ENCODE measurements around the gene GDF10.

GDF10 gene

GRCh38 chr10:47296156-47296894 lies 3.7 kb upstream of the GDF10 start:
- no peak for DNase-seq

DNA sequence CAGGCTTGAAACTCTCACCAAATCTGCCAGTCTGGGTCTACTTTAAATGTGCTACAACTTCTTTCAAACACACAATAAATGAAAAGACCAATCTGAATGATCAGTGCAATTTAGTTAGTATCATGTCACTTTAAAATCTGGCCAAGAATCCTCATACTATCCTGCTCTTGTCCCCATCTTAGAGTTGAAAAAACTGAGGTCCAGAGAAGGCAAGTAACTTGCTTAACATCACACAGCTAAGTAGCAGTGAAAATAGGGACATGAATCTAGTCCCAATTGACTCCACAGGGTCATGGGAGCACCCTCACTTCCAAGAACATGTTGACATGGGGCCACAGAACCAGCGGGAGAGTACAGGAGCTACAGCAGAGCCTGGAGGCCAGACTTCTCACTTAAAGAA lies 3.1 kb upstream of the GDF10 start:
- DNase-seq = no peak

DNA sequence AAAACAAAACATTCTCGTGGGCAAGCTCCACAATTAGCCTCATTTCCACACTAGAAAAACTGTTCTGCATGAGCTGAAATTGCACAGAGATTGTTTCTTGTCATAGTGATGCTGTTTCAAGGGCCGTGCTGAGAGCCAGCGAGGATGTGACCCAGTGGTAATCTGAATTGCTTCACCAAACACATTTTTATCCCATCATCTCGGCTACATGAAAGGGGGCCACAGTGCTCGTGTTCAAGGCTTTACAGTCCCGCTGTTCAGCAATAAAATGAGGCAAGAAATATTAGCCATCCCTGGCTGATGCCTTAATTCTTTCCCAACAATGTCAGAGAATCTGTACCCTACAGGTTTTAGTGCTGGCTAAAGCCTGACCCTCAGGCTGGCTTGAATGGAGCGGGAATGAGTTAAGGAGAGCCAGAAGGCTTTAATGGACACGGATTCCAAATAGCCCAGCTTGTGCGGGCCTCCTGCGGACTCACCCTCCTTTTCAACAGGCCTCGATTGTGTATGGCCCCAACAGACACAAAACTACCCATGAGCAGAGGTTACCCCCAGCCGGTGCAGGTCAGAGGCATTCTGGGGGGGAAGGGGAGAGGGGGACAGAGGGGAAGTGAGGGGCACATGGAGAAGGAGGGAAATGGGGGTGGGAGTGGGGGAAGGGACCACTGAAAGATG lies 2.0 kb upstream of the GDF10 start:
- DNase-seq = no peak

GRCh38 chr10:47298715-47299114 lies 1.3 kb upstream of the GDF10 start:
- DNase-seq = no peak

- no peak for DNase-seq
Measured at GRCh38 chr10:47300429-47300931, 483 bp downstream of the GDF10 start.

- DNase-seq = no peak
Measured at GRCh38 chr10:47301833-47302232, 1.8 kb downstream of the GDF10 start.

DNA sequence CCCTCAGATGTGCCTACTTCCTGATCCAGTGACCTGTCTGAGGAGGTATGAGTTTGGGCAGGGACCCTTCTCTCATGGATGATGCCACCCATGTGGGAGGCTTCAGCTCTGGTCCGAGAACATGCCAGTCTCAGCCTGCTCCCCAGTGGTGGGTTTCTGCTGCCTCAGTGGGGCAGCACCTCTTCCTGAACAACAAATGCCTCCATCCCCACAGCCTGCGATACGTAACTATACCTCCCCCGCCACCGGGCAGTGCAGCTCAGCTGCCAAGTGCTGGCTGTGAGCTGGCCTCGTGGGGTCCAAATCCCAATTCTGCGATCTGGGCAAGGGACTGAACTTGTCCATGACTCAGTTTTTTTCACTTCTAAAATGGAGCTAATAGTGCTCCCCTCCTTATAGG lies 3.1 kb downstream of the GDF10 start:
- DNase-seq = no peak

GRCh38 chr10:47303866-47304265 lies 3.9 kb downstream of the GDF10 start:
- DNase-seq = no peak

DNA sequence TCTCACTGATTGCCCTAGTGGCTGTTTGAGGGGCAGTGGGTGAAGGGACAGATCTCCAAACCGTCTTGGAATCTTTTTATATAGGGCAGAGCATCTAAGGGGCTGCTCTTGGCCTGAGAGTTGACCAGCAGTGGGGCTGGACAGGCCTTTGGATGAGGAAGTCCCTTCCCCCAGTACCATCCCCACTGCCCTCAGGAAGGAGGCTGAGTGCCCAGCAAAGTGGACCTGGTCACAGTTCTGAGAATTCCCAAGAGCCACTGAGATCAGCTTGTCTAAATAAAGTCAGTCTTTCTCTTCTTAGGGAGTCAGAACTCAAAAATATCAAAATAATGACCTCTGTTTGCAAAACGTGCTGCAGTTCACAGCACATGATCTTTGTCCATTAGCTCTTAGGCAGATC lies 5.6 kb downstream of the GDF10 start:
- no peak for DNase-seq

- DNase-seq = no peak
Measured at GRCh38 chr10:47306387-47307210, 6.6 kb downstream of the GDF10 start.

- DNase-seq = no peak
Measured at GRCh38 chr10:47307381-47307780, 7.4 kb downstream of the GDF10 start.

- no peak for DNase-seq
Measured at GRCh38 chr10:47308775-47309174, 8.8 kb downstream of the GDF10 start.

- no peak for DNase-seq
Measured at GRCh38 chr10:47309408-47310089, 9.6 kb downstream of the GDF10 start.

GRCh38 chr10:47310090-47310505 lies 10.1 kb downstream of the GDF10 start:
- DNase-seq = no peak

DNA sequence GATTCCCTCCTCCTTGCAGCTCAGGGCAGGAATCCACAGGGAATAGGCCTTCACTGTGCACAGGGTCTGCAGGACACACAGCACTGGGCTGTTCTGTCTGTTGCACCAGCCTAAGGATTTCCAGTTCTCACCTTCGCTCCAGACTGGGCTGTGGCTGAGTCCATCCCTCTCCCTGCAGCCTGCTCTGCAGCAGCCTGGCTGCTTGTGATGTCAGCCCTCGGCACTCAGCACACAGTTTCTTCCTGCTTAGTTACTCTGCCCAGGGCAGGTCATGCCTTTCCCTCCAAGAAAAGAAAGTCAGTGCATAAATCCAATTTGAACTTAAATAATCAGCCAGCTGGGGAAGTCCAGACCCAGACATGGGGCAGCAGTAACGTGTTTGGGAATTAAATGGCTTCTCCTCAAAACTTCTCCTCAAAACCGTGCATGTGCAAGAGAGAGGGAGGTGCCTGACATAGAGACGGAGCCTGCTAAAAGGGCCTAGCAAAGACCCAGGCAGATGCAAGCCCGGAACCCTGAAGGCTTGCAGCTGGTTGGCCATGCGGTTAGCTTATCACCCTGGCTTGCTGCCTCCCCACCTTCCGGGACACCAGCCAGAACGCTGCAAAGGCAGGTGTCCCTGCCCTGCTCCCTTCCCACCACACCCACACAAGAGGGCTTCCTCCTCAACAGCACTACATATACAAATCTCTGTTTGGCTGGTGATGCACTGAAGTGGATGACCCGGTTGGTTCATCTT lies 11.4 kb downstream of the GDF10 start:
- no peak for DNase-seq

GRCh38 chr10:47311932-47312662 lies 12.1 kb downstream of the GDF10 start:
- DNase-seq = no peak

GRCh38 chr10:47312663-47312995 lies 12.6 kb downstream of the GDF10 start:
- no peak for DNase-seq

- DNase-seq = no peak
Measured at GRCh38 chr10:47314416-47314970, 14.5 kb downstream of the GDF10 start.

- no peak for DNase-seq
Measured at GRCh38 chr10:47315421-47315820, 15.4 kb downstream of the GDF10 start.

DNA sequence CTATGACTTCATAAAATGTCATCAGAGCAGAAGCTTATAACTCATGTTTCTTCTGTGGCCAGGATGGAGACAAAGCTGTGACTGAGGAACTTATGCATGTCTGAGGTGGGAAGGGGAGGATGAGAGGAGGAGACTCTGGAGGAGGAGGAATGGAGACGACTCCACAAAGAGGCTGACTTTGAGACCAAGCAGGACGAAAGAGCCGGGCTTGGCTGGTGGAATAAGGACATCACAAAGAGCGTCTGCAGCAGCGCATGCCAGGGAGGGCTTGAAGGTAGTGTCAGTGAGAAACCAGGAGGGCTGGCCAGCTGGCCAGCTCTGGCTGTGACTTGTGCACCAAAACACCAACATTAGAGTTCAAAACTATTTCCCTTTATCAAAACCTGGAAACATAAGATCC lies 16.1 kb downstream of the GDF10 start:
- DNase-seq = no peak

- DNase-seq = no peak
Measured at GRCh38 chr10:47317251-47317650, 17.3 kb downstream of the GDF10 start.
